Panc1 (cell line): ENCODE measurements around the gene SUPT6H.

Experiments used
- SIN3A ChIP-seq: IDR thresholded peaks from 2 replicates; pipeline ENCODE4 v1.6.1; 2012; ENCODE audit warnings: low read depth, mild to moderate bottlenecking, low read length, moderate library complexity, borderline replicate concordance; ENCODE audit not compliant: insufficient read depth
- TF ChIP-seq, protein P1 (sequence below): fragments of 450-650 bp; IDR thresholded peaks from 2 replicates; pipeline ENCODE4 v1.5.1; 2017; ENCODE audit warnings: mild to moderate bottlenecking

DNA sequence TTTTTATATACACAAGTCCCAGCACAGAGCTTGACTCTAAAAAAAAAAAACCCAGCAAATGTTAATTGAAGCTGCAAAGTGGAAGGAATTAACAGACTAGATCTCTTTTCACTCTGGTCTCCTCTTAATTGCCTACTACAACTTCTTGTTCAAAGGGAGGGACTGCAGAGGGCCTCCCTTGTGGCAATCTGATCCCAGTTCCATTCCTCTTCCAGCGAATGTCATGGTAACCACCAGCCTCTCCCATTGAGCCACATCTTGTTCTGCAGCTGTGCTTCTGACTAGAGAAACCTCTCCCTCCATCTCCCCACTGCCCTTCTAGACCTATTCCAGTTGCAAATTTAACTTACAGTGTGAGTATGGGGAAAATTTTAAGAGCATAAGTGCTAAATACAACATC lies 5.9 kb downstream of the SUPT6H start:
- TF ChIP-seq SIN3A, result no peak
- TF ChIP-seq, protein P1, sequence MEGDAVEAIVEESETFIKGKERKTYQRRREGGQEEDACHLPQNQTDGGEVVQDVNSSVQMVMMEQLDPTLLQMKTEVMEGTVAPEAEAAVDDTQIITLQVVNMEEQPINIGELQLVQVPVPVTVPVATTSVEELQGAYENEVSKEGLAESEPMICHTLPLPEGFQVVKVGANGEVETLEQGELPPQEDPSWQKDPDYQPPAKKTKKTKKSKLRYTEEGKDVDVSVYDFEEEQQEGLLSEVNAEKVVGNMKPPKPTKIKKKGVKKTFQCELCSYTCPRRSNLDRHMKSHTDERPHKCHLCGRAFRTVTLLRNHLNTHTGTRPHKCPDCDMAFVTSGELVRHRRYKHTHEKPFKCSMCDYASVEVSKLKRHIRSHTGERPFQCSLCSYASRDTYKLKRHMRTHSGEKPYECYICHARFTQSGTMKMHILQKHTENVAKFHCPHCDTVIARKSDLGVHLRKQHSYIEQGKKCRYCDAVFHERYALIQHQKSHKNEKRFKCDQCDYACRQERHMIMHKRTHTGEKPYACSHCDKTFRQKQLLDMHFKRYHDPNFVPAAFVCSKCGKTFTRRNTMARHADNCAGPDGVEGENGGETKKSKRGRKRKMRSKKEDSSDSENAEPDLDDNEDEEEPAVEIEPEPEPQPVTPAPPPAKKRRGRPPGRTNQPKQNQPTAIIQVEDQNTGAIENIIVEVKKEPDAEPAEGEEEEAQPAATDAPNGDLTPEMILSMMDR, result no peak
